Panc1 (cell line): ENCODE data around the gene GRPEL2. TPM values are rescaled to one million over a fixed set of nuclear protein-coding genes. Genes with fewer than 3 reads are reported as not detected.

Experiments
- ATAC-seq: fragments of 200-7000 bp; cut with Tn5 transposase; 2 replicates; pipeline ENCODE4 v1.9.1; 2020; ENCODE audit warnings: mild to moderate bottlenecking, moderate library complexity
- BruUV-seq: library from RNA; stranded (reverse); fragments of 400-500 nt; replicated peaks from 2 replicates; lab custom pipeline; 2021; lab: Mats Ljungman, UMichigan
- CTCF ChIA-PET: fragments of 300-600 bp; sonication (Branson Sonifier 250); formaldehyde crosslinking; loops from one replicate; lab custom pipeline; 2022; ENCODE audit warnings: antibody characterized with exemption; lab: Charles Lee
- POLR2A ChIA-PET: fragments of 300-600 bp; sonication (Branson Sonifier 250); formaldehyde crosslinking; loops from one replicate; lab custom pipeline; 2022; ENCODE audit warnings: antibody characterized with exemption; lab: Charles Lee
- DNase-seq: peaks from one replicate; pipeline ENCODE4 v3.0.0-alpha.2; 2010; ENCODE audit warnings: low read depth, low spot score
- H3K27ac ChIP-seq: 2 replicates; pipeline ENCODE4 v1.5.1; 2011; ENCODE audit warnings: mild to moderate bottlenecking, low read length, inconsistent platforms
- H3K27me3 ChIP-seq: fragments of 200-500 bp; sonication (Bioruptor generic); 2 replicates; pipeline ENCODE4 v1.6.0; 2014; ENCODE audit warnings: low read length, inconsistent platforms; ENCODE audit not compliant: control insufficient read depth, insufficient read depth
- H3K36me3 ChIP-seq: fragments of 200-500 bp; sonication (Bioruptor generic); 2 replicates; pipeline ENCODE4 v1.5.1; 2014; ENCODE audit warnings: inconsistent platforms, mild to moderate bottlenecking, low read length, moderate library complexity; ENCODE audit not compliant: control insufficient read depth, insufficient read depth
- H3K4me1 ChIP-seq: 2 replicates; pipeline ENCODE4 v1.5.1; 2011; ENCODE audit warnings: inconsistent platforms, mild to moderate bottlenecking, low read length, moderate library complexity; ENCODE audit not compliant: control insufficient read depth, insufficient read depth
- H3K4me3 ChIP-seq, 2 experiments: 2 replicates each; pipeline ENCODE4 v1.5.1; 2011 to 2012; ENCODE audit warnings: low read depth in 2 of 2, low read length in 2 of 2, mild to moderate bottlenecking in 2 of 2, inconsistent platforms in 1 of 2, moderate library complexity in 1 of 2
- H3K9me3 ChIP-seq: fragments of 200-500 bp; sonication (Bioruptor generic); 2 replicates; pipeline ENCODE4 v1.5.1; 2014; ENCODE audit warnings: low read depth, mild to moderate bottlenecking, inconsistent platforms, low read length, moderate library complexity; ENCODE audit not compliant: control insufficient read depth, insufficient read depth
- POLR2AphosphoS5 ChIP-seq: IDR thresholded peaks from 2 replicates; pipeline ENCODE4 v1.6.1; 2012; ENCODE audit warnings: mild to moderate bottlenecking, low read depth, low read length, moderate library complexity
- SIN3A ChIP-seq: IDR thresholded peaks from 2 replicates; pipeline ENCODE4 v1.6.1; 2012; ENCODE audit warnings: low read depth, mild to moderate bottlenecking, low read length, moderate library complexity, borderline replicate concordance; ENCODE audit not compliant: insufficient read depth
- TCF7L2 ChIP-seq: IDR thresholded peaks from 2 replicates; pipeline ENCODE4 v1.6.1; 2011; ENCODE audit warnings: mild to moderate bottlenecking, low read depth, low read length, inconsistent platforms
- in situ Hi-C: cut with HindIII; loops from 2 replicates; pipeline ENCODE4 v1.10.0; 2016; ENCODE audit warnings: low sequenced_read_pairs, low pct_unique_long_range_greater_than_20kb
- intact Hi-C: fragments of 100-400 bp; cut with micrococcal nuclease; formaldehyde crosslinking; loops from one replicate; pipeline ENCODE4 v1.10.0; 2022; ENCODE audit not compliant: unreplicated experiment
- total RNA-seq: library from RNA; stranded (reverse); gene quantifications from one replicate; pipeline ENCODE4 v1.2.1, GENCODE V29; 2021; ENCODE audit not compliant: unreplicated experiment
- TF ChIP-seq, protein P1 (sequence below), 2 experiments: IDR thresholded peaks; 2 replicates each; pipeline ENCODE4 v1.6.1; 2011 to 2012; ENCODE audit warnings: low read depth in 2 of 2, control low read depth in 1 of 2, low read length in 1 of 2, mild to moderate bottlenecking in 1 of 2, moderate library complexity in 1 of 2; ENCODE audit not compliant: insufficient read depth in 1 of 2
- TF ChIP-seq, protein P2 (sequence below): fragments of 450-650 bp; IDR thresholded peaks from 2 replicates; pipeline ENCODE4 v1.5.1; 2017; ENCODE audit warnings: mild to moderate bottlenecking

Gene GRPEL2
- total RNA-seq, 1 experiment from 2014 or later, result 30.1 TPM

DNA sequence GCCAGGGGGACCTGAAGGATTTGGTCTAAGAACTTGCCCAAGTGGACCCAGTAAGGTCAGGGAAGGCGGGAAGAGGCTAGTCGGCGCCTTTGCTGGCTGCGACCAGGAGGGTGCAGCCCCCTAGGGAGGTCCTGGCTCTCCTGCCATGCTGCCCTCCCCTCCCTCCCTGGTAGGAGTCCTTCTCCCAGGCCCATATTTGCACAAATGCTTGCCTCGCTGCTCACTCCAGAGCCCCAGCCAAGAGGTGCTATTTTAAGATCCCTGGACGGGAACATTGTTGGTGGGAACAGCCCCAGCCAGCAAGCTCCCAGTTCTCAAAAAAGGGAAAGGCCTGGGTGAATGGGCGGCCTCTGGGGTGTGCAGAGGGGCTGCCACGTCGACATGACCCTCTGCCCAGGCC is 38.1 kb downstream of the GRPEL2 start (continued):
- TF ChIP-seq, protein P1, sequence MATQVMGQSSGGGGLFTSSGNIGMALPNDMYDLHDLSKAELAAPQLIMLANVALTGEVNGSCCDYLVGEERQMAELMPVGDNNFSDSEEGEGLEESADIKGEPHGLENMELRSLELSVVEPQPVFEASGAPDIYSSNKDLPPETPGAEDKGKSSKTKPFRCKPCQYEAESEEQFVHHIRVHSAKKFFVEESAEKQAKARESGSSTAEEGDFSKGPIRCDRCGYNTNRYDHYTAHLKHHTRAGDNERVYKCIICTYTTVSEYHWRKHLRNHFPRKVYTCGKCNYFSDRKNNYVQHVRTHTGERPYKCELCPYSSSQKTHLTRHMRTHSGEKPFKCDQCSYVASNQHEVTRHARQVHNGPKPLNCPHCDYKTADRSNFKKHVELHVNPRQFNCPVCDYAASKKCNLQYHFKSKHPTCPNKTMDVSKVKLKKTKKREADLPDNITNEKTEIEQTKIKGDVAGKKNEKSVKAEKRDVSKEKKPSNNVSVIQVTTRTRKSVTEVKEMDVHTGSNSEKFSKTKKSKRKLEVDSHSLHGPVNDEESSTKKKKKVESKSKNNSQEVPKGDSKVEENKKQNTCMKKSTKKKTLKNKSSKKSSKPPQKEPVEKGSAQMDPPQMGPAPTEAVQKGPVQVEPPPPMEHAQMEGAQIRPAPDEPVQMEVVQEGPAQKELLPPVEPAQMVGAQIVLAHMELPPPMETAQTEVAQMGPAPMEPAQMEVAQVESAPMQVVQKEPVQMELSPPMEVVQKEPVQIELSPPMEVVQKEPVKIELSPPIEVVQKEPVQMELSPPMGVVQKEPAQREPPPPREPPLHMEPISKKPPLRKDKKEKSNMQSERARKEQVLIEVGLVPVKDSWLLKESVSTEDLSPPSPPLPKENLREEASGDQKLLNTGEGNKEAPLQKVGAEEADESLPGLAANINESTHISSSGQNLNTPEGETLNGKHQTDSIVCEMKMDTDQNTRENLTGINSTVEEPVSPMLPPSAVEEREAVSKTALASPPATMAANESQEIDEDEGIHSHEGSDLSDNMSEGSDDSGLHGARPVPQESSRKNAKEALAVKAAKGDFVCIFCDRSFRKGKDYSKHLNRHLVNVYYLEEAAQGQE (IDR thresholded peaks at IDR 0.05; ENCODE audit: insufficient read depth in 1 of 2, low read depth in 2 of 2, low read length in 1 of 2), result no peak

DNA sequence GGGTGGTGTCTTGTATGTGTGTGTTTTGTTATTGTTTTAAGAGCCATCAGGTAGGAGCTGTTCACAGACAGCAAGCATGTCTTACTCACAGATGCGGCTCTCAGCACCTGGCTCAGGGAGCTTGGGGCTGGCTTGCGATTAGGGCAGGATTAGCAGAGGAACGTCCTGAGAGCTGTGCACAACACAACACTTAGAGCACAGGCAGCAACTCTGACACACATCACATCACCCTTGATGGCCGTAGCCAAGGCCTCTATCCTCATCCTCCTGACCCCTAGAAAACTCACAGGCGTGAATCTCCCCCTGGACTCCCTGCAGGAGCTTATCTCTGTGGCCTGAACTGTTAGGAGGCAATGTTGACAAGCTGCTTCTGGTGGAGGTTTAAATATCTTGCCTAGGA is 40.9 kb downstream of the GRPEL2 start:
- POLR2A ChIA-PET, result no interaction called here
- TF ChIP-seq, protein P2, sequence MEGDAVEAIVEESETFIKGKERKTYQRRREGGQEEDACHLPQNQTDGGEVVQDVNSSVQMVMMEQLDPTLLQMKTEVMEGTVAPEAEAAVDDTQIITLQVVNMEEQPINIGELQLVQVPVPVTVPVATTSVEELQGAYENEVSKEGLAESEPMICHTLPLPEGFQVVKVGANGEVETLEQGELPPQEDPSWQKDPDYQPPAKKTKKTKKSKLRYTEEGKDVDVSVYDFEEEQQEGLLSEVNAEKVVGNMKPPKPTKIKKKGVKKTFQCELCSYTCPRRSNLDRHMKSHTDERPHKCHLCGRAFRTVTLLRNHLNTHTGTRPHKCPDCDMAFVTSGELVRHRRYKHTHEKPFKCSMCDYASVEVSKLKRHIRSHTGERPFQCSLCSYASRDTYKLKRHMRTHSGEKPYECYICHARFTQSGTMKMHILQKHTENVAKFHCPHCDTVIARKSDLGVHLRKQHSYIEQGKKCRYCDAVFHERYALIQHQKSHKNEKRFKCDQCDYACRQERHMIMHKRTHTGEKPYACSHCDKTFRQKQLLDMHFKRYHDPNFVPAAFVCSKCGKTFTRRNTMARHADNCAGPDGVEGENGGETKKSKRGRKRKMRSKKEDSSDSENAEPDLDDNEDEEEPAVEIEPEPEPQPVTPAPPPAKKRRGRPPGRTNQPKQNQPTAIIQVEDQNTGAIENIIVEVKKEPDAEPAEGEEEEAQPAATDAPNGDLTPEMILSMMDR, result no peak
- TF ChIP-seq POLR2AphosphoS5 (no peak), TCF7L2 (no peak), SIN3A (no peak)
- TF ChIP-seq, protein P1 (IDR thresholded peaks at IDR 0.05; ENCODE audit: insufficient read depth in 1 of 2, low read depth in 2 of 2, low read length in 1 of 2), result no peak
- H3K27me3 ChIP-seq, result no peaks in the 10 kb centered on the region
- CTCF ChIA-PET, result no interaction called here
- H3K4me1 ChIP-seq, result 0 out of 2 replicates have a peak, but pooled peaks cover 3% of the 10 kb centered on the region
- DNase-seq (no peak), ATAC-seq (no peak)
- in situ Hi-C loops (no loop called here), intact Hi-C loops (no loop called here)
- H3K4me3 ChIP-seq, result no peak overlapping the region
- H3K36me3 ChIP-seq, result no peaks in the 10 kb centered on the region
- no peaks in the 10 kb centered on the region for H3K9me3 ChIP-seq
- H3K27ac ChIP-seq, result no peak overlapping the region
- BruUV-seq, result no TSS peak

DNA sequence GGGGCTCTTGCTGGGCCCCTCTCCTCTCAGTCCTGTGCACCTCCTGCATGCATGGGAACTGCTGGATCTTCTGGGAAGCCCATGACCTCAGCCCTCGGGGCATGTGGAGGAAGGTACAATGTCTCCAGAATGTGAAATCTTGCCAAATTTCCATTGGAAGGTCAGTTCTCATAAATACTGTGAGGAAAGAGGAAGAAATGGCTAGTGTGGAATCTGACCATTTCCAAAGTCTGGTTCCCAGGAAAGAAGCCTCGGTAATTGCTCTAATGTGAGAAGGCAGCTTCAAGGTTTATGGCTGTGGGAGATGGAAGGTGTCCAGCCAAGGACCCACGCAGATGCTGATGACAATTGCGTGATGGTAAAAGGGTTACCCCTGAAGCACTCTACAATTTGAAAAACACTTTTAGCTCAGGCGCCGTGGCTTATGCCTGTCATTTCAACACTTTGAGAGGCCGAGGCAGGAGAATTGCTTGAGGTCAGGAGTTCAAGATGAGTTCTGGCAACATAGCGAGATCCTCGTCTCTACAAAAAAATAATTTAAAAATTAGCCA is 41.9 kb downstream of the GRPEL2 start:
- H3K27me3 ChIP-seq, result no peaks in the 10 kb centered on the region
- in situ Hi-C loops, result no loop called here
- intact Hi-C loops, result no loop called here
- POLR2A ChIA-PET, result interaction anchor here (0.5 kb wide), 1 partner anchor 516 kb away, joined by 4 read pairs; no protein-coding TSS in a partner anchor
- no peaks in the 10 kb centered on the region for H3K36me3 ChIP-seq
- ATAC-seq (no peak), DNase-seq (no peak)
- no peak overlapping the region for H3K4me3 ChIP-seq
- TF ChIP-seq POLR2AphosphoS5, result no peak
- TF ChIP-seq TCF7L2, result no peak
- TF ChIP-seq SIN3A, result no peak
- TF ChIP-seq, protein P1 (IDR thresholded peaks at IDR 0.05; ENCODE audit: insufficient read depth in 1 of 2, low read depth in 2 of 2, low read length in 1 of 2), result no peak
- TF ChIP-seq, protein P2, result no peak
- H3K4me1 ChIP-seq, result no peaks in the 10 kb centered on the region
- H3K9me3 ChIP-seq, result no peaks in the 10 kb centered on the region
- CTCF ChIA-PET, result no interaction called here
- no peak overlapping the region for H3K27ac ChIP-seq
- no TSS peak for BruUV-seq
